Measurements from ENCODE around the gene SLIT1.

The SLIT1 gene

DNA sequence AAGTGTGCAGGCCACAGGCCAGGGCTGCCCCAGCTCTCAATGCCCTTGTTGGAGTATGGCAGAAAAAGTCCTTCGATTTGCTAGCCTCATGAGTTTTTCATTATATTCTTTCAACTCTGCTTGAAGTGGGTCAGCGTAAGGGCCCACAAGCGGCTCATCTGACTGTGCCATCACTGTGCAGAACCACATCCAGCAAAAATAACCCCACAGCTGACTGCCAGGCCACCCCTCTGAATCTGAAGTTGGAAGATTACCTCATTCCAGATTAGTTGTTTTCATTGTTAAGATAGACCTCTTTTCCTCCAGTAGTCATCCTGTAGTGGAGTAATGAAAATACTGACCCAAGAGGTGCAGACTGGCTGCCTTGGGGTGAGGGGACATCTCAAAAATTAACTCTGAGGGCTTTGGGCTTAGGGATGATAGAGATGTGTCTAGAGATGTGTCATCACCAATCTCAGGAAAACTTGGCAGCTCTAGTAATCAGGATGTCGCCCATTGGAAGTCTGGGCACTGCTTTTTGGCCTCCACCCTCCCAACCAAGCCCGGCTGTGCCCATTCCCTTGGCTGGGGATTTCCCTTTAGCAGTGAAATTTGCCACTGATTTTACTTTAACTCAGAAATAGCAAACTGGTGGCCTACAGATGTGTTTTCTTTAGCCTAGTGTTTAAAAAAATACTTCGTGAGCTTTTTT, 189.3 kb downstream of the SLIT1 start:
- DNase-seq, result no peak

- no peak for DNase-seq
Observed at GRCh38 chr10:96995851-96996250, 189.9 kb downstream of the SLIT1 start.

DNA sequence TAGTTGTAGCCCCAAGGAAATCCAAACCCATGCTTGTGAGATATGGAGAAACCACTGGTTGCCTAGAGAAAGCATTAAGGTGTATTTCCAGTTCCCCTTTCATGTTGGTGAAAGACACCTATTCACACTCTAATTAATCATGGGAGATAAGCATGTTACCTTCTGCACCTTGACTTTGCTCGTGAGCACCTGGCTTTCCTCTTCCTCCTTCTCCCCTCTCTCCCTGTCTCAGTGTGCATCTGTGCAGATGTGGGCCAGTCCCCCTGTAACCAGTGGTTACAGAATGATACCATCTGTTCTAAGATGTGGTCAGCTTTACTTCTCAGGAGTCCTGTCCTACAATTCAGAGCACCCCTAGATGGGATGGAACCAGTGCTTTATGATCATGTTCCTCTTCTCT, 193.0 kb downstream of the SLIT1 start:
- no peak for DNase-seq

- no peak for DNase-seq
Observed at GRCh38 chr10:96991313-96991841, 194.4 kb downstream of the SLIT1 start.

DNA sequence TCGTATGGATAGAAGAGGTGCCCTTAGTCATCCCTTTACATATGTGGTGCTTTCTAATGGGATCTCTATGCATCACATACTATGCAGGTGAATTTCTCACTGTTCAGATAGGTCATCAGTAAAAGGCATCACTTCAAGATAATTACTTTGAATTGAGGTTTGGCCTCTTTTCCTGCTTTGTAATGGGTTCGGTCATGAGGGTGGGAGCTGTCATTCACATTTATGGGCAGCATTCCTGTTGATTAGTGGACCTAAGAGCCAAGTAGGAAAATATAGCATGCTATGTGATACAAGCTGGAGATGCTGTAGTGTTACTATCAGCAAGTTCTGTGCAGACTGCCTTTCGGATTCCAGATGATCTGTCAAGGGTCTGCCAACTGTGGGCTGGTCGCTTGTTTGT, 197.3 kb downstream of the SLIT1 start:
- no peak for DNase-seq

DNA sequence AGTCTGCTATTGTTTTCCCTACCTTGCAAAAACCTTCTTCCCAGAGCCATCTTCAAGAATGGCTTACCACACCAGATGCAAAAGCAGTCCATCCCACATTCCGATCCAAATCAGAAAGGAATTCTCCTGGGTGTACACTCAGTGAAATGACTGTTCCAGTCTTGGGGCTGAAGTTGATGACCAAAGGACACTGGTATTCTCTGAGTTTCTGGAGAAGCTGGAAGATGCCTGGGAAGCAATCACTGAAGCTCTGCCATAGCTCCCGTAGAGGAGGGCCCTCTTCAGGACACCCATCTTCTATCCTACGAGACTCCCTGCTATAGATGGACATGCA, 197.9 kb downstream of the SLIT1 start:
- no peak for DNase-seq

DNA sequence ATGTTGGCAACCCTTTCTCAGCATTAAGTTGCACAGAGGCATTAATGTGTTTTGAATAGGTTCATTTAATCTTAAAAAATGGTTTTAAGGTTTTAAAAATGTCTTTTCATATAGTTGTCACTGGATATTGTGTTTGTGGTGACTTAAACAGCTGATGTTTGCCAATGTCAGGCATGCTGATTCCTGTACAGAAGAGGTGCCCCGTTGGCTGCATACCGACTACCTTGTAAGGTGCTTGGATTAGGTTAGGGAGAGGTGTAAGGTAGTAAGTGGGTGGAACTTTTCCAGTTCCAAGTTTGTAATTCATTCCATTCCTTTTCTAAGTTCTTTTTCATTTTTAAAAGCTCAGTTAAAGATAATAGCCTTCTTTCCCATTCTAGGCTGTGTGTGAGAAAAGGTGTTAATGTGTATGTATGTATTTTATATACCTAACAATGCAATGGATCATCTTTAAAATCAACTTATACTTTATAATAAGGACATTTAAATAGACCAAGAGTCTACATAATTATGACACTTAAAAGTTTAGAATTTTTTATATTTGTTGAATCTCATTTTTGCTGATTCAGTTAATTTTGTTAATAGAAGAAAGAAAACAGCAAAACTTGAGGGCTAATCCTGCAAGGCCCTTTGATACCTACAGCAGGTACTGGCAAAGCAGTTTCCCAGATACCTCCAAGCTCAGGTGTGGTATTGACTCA, 198.5 kb downstream of the SLIT1 start:
- DNase-seq, result no peak

DNA sequence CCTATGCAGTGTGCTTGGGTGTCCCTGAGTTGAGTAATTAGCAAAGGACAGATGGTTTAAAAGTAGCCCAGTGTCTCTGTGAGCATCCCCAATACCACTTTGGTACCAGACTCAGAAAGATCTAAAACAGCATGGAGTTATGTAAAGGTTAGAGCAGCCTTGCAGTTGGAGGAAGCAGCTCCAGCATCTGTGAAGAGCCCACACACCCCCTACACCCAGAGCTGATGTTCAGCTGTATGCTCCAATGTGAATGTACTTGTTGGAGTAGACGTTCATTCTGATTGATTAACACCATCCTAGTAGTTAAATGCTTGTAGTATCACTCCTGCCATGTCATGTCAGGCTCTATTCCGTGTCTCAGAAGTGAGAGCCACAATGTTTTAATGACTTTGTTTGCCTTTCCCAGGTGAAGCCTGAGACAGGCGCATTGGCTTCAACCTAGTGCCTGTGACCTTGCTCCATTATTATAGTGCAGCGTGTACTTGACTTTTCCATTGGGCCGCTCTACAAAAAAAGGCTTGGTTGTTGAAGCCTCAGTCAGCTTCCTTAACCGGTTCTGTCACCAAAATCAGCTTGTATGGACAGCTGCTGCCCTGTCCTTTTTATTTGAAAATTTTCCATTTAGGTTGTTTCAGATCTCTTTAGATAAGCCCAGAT, 199.4 kb downstream of the SLIT1 start:
- no peak for DNase-seq

DNA sequence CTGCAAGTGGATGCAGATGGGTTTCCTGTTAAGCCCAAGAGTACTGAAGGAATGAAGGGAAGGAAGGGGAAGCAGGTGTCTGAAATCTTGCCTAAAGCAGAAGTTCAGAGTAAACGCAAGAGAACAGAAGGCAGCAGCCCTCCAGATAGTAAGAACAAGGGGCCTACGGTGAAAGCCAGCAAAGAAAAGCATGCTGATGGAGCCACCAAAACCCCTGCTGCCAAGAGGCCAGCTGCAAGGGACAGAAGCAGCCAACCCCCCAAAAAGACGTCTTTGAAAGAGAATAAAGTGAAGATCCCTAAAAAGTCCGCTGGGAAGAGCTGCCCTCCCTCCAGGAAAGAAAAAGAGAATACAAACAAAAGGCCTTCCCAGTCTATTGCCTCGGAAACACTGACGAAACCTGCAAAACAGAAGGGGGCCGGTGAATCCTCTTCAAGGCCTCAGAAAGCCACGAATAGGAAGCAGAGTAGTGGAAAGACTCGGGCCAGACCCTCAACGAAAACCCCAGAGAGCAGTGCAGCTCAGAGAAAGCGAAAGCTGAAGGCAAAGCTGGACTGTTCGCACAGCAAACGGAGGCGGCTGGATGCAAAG, 201.1 kb downstream of the SLIT1 start:
- DNase-seq, result no peak

DNA sequence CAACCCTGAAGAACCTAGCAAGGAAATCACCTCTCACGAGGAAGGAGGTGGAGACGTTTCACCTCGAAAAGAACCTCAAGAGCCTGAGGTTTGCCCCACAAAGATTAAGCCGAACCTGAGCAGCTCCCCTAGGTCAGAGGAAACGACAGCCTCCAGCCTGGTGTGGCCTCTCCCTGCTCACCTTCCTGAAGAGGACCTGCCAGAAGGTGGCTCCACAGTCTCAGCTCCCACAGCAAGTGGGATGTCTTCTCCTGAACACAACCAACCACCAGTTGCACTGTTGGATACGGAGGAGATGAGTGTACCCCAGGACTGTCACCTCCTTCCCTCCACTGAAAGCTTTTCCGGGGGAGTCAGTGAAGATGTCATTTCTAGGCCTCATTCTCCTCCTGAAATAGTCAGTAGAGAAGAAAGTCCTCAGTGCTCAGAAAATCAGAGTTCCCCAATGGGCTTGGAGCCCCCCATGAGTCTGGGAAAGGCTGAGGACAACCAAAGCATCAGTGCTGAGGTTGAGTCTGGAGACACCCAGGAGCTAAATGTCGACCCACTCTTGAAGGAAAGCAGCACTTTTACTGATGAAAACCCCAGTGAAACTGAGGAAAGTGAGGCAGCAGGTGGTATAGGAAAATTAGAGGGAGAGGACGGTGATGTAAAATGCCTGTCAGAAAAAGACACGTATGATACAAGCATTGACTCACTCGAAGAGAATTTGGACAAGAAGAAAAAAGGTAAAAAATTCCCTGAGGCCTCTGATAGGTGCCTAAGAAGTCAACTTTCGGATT, 203.4 kb downstream of the SLIT1 start:
- no peak for DNase-seq

DNA sequence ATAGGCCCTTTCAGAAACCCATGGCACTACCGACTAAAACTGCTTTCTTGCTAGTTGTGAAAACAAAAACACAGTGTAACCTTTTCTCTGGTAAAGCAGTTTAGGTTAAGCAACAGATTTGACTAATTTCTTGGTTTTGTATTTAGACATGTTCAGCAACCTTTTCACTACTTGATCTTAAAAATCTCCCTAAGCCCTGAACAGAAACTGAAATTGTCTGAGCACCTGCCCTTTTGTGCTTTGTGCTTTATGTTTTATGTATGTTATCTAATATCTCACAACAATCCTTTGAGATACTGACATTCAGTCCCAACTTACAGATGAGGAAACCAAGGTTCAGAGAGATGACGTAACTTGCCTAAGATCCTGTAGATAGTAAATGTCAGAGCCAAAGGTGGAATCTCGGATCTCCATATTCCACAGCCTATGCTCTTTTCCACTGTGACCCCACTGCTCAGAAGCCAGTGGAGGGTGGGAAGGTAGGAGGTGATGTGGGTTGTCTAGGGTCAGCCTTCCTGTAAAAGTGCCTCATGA, 207.1 kb downstream of the SLIT1 start:
- DNase-seq, result no peak

DNA sequence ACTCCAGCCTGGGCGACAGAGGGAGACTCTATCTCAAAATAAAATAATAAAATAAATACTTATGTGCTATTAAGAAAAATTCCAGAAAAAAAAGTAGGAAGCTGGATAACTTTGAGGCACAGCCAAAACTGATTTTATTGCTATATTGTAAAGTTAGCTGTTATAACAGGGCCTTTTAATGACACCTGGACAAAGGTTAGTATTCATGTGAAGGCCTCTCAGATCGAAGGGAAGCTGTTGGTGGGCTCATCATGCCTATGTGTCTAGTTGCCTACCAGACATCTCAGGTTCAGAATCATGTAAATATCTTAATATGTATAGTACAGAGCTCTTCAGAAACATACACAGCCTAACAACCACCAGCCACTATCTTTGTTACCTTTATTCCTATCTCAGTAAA, 210.6 kb downstream of the SLIT1 start:
- DNase-seq, result no peak

GRCh38 chr10:96973809-96974747, 211.7 kb downstream of the SLIT1 start:
- DNase-seq, result no peak

GRCh38 chr10:96972264-96972663, 213.5 kb downstream of the SLIT1 start:
- DNase-seq, result no peak

DNA sequence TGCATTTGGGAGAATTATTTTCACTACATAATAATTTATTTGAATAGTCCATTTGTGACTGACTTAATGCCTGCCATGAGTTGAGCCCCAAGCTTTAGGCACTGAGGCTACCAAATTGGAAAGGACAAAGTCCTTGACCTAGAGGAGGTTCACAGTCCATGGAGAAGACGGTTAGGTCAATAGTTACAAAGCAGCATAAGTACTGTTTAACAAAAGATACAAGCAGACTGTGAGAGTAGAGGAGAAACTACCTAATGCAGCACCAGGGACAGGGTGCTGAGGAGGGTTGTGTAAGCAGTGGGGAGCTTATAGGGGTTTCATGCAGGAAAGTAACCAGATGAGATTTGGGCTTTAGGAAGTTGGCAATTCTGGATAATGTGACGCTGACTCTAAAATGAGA, 214.4 kb downstream of the SLIT1 start:
- no peak for DNase-seq

DNA sequence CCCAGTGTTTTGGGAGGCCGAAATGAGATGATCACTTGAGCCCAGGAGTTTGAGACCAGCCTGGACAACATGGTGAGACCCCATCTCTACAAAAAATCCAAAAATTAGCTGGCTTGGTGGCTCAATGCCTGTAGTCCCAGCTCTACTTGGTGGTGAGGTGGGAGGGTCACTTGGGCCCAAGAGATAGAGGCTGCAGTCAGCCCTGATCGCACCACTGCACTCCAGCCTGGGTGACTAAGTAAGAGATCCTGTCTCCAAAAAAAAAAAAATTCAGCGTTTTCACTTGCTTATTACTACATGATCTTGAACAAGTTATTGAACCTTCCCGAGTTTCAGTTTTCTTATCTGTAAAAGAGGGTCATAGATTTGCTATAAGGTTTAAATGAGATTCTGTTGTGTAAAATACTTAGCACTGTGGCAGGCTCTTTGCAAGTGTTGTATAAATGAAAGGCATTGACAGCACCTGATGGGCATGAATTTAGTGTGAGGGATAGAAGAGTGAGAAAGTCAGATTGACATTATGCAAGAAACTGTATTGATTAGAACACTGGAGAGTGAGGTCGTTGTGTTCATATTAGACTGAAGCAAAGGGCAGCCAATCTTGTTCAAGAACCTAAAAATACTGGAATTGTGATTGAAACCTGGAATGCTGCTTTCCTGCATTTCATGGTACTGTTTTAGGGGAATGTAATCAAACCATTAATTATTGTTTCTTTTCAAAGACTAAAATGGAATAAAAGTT, 216.9 kb downstream of the SLIT1 start:
- DNase-seq, result no peak

- no peak for DNase-seq
Observed at GRCh38 chr10:96967847-96968246, 217.9 kb downstream of the SLIT1 start.

GRCh38 chr10:96964131-96964530, 221.6 kb downstream of the SLIT1 start:
- DNase-seq, result no peak

GRCh38 chr10:96960872-96961271, 224.9 kb downstream of the SLIT1 start:
- DNase-seq, result no peak

- no peak for DNase-seq
Observed at GRCh38 chr10:96959733-96960132, 226.0 kb downstream of the SLIT1 start.

- DNase-seq, result no peak
Observed at GRCh38 chr10:96958071-96958470, 227.7 kb downstream of the SLIT1 start.
